Liver (tissue), 9 donors: ENCODE data around the gene ATF2. TPM values are rescaled to one million over a fixed set of nuclear protein-coding genes. Genes with fewer than 3 reads are reported as not detected.

Source experiments
- DNase-seq: peaks from one replicate; pipeline ENCODE4 v3.0.0-alpha.2; 2017; ENCODE audit warnings: low spot score
- H3K27ac ChIP-seq, 2 donors: one replicate each; pipeline ENCODE4 v1.7.0; 2013; ENCODE audit warnings: inconsistent platforms in 2 of 2, low read length in 2 of 2, control low read depth in 1 of 2, low read depth in 1 of 2, mild to moderate bottlenecking in 1 of 2
- H3K27me3 ChIP-seq, 4 donors: one replicate each; pipeline versions ENCODE4 v1.6.1 to v1.7.0; 2013; ENCODE audit warnings: low read length in 3 of 4, inconsistent platforms in 1 of 4, mild to moderate bottlenecking in 1 of 4, moderate library complexity in 1 of 4; ENCODE audit not compliant: control insufficient read depth in 4 of 4, insufficient read depth in 4 of 4
- H3K36me3 ChIP-seq, 4 donors: one replicate each; pipeline versions ENCODE4 v1.6.1 to v1.7.0; 2013; ENCODE audit warnings: low read length in 3 of 4, mild to moderate bottlenecking in 3 of 4, low read depth in 1 of 4, moderate library complexity in 1 of 4; ENCODE audit not compliant: control insufficient read depth in 4 of 4, insufficient read depth in 3 of 4
- H3K4me1 ChIP-seq, 4 donors: one replicate each; pipeline versions ENCODE4 v1.6.1 to v1.7.0; 2013; ENCODE audit warnings: low read length in 3 of 4, mild to moderate bottlenecking in 3 of 4, moderate library complexity in 1 of 4; ENCODE audit not compliant: control insufficient read depth in 4 of 4, insufficient read depth in 4 of 4
- H3K4me3 ChIP-seq, 3 donors: one replicate each; pipeline versions ENCODE4 v1.6.1 to v1.7.0; 2013; ENCODE audit warnings: low read length in 3 of 3, control low read depth in 1 of 3, low read depth in 1 of 3, mild to moderate bottlenecking in 1 of 3
- H3K9ac ChIP-seq, 2 donors: one replicate each; pipeline ENCODE4 v1.7.0; 2013; ENCODE audit warnings: low read length in 2 of 2, mild to moderate bottlenecking in 2 of 2, moderate library complexity in 2 of 2, control low read depth in 1 of 2, low read depth in 1 of 2
- H3K9me3 ChIP-seq, 4 donors: one replicate each; pipeline versions ENCODE4 v1.6.1 to v1.7.0; 2013; ENCODE audit warnings: low read length in 3 of 4; ENCODE audit not compliant: control insufficient read depth in 4 of 4
- EGR1 ChIP-seq, 2 donors: IDR thresholded peaks; 2 replicates each; pipeline ENCODE4 v1.6.1; 2016 to 2018; ENCODE audit warnings: antibody characterized with exemption in 2 of 2, low read depth in 2 of 2
- FOXA2 ChIP-seq: IDR thresholded peaks from 2 replicates; pipeline ENCODE4 v1.6.1; 2016; ENCODE audit warnings: antibody characterized with exemption
- GABPA ChIP-seq, 2 donors: IDR thresholded peaks in 1 of 2; conservative IDR thresholded peaks in 1 of 2; 2 replicates each; pipeline ENCODE4 v1.6.1; 2016; ENCODE audit warnings: antibody characterized with exemption in 2 of 2, mild to moderate bottlenecking in 1 of 2, moderate library complexity in 1 of 2
- HNF4A ChIP-seq, 2 donors: conservative IDR thresholded peaks; 2 replicates each; pipeline ENCODE4 v1.6.1; 2016; ENCODE audit warnings: antibody characterized with exemption in 2 of 2, mild to moderate bottlenecking in 2 of 2
- NR2F2 ChIP-seq: IDR thresholded peaks from 2 replicates; pipeline ENCODE4 v1.6.1; 2016; ENCODE audit warnings: antibody characterized with exemption
- RAD21 ChIP-seq, 2 donors: IDR thresholded peaks; 2 replicates each; pipeline ENCODE4 v1.6.1; 2016; ENCODE audit warnings: antibody characterized with exemption in 2 of 2, mild to moderate bottlenecking in 2 of 2
- SP1 ChIP-seq: IDR thresholded peaks from 2 replicates; pipeline ENCODE4 v1.6.1; 2018; ENCODE audit warnings: antibody characterized with exemption, mild to moderate bottlenecking
- TAF1 ChIP-seq: conservative IDR thresholded peaks from 2 replicates; pipeline ENCODE4 v1.6.1; 2016; ENCODE audit warnings: antibody characterized with exemption, mild to moderate bottlenecking
- YY1 ChIP-seq: IDR thresholded peaks from 2 replicates; pipeline ENCODE4 v1.6.1; 2016; ENCODE audit warnings: antibody characterized with exemption, mild to moderate bottlenecking
- WGBS: extraction: QIAGEN DNeasy Blood & Tissue Kit; methylation state at CpG from one replicate; pipeline ENCODE4 v1.1.7; 2013; 5-methylcytosine and 5-hydroxymethylcytosine counted together
- polyA plus RNA-seq, 2 donors: library from polyadenylated mRNA; stranded (reverse) in 1 of 2; unstranded in 1 of 2; fragments of 200-250 nt in 1 of 2; fragments of >200 nt in 1 of 2; fragmentation: Nextera tagmentation in 1 of 2; extraction: Ambion mirVana in 1 of 2; gene quantifications; one replicate each; pipeline versions ENCODE4 v1.2.1 to v1.2.3, GENCODE V29; 2013 to 2015
- total RNA-seq, 2 donors: library from RNA; depleted of rRNA; stranded (reverse); fragments of >200 nt; gene quantifications; one replicate each; pipeline ENCODE4 v1.2.3, GENCODE V29; 2014
- TF ChIP-seq, protein P1 (sequence below): IDR thresholded peaks from 2 replicates; pipeline ENCODE4 v1.6.1; 2016; ENCODE audit warnings: antibody characterized with exemption
- TF ChIP-seq, protein P2 (sequence below): IDR thresholded peaks from 2 replicates; pipeline ENCODE4 v1.6.1; 2016; ENCODE audit warnings: antibody characterized with exemption, mild to moderate bottlenecking
- TF ChIP-seq, protein P3 (sequence below): fragments of 150-350 bp; IDR thresholded peaks from 2 replicates; pipeline ENCODE4 v1.5.1; 2017; ENCODE audit warnings: improper control_type of control experiment, low read depth, low read length; ENCODE audit not compliant: missing input control
- TF ChIP-seq, protein P4 (sequence below): IDR thresholded peaks from 2 replicates; pipeline ENCODE4 v1.6.1; 2016; ENCODE audit warnings: antibody characterized with exemption
- TF ChIP-seq, protein P5 (sequence below): IDR thresholded peaks from 2 replicates; pipeline ENCODE4 v1.6.1; 2016; ENCODE audit warnings: antibody characterized with exemption
- donor health status: healthy.
- donor health status: healthy.
- donor health status: healthy.
- donor health status: healthy.
- donor health status: healthy.

ATF2 gene
- total and polyA plus RNA-seq, 4 donors = 10.4 to 34.0 (median 17.2) TPM

DNA sequence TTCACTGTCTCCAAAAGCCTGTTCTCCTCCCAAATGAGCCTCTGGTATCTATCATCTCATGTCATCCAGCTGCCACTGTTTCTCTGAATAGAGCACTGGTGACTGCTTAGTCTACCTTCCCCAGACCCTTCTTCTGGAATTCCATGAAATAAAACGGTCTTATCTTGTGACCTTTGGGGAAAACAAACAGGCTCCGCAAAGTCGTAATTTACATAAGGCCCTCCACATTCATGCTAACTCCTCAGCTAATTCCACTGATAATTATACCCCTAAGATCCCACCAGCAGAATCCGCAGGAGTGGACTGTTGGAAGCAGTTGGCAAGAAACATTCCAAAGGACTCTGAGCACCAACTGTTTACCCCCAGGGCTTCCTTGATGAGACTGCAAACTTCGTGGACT lies 129.0 kb downstream of the ATF2 start:
- no peak overlapping the region for H3K4me3 ChIP-seq
- TF ChIP-seq HNF4A (conservative IDR thresholded peaks at IDR 0.05) (no peak), YY1 (no peak), SP1 (no peak), GABPA (IDR thresholded peaks at IDR 0.05 in 1 of 2, conservative IDR thresholded peaks at IDR 0.05 in 1 of 2) (no peak), FOXA2 (no peak), TAF1 (no peak), EGR1 (IDR thresholded peaks at IDR 0.05; ENCODE audit: low read depth in 2 of 2) (no peak)
- TF ChIP-seq, protein P1, sequence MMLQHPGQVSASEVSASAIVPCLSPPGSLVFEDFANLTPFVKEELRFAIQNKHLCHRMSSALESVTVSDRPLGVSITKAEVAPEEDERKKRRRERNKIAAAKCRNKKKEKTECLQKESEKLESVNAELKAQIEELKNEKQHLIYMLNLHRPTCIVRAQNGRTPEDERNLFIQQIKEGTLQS = no peak
- TF ChIP-seq, protein P2, sequence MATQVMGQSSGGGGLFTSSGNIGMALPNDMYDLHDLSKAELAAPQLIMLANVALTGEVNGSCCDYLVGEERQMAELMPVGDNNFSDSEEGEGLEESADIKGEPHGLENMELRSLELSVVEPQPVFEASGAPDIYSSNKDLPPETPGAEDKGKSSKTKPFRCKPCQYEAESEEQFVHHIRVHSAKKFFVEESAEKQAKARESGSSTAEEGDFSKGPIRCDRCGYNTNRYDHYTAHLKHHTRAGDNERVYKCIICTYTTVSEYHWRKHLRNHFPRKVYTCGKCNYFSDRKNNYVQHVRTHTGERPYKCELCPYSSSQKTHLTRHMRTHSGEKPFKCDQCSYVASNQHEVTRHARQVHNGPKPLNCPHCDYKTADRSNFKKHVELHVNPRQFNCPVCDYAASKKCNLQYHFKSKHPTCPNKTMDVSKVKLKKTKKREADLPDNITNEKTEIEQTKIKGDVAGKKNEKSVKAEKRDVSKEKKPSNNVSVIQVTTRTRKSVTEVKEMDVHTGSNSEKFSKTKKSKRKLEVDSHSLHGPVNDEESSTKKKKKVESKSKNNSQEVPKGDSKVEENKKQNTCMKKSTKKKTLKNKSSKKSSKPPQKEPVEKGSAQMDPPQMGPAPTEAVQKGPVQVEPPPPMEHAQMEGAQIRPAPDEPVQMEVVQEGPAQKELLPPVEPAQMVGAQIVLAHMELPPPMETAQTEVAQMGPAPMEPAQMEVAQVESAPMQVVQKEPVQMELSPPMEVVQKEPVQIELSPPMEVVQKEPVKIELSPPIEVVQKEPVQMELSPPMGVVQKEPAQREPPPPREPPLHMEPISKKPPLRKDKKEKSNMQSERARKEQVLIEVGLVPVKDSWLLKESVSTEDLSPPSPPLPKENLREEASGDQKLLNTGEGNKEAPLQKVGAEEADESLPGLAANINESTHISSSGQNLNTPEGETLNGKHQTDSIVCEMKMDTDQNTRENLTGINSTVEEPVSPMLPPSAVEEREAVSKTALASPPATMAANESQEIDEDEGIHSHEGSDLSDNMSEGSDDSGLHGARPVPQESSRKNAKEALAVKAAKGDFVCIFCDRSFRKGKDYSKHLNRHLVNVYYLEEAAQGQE = no peak
- TF ChIP-seq, protein P3, sequence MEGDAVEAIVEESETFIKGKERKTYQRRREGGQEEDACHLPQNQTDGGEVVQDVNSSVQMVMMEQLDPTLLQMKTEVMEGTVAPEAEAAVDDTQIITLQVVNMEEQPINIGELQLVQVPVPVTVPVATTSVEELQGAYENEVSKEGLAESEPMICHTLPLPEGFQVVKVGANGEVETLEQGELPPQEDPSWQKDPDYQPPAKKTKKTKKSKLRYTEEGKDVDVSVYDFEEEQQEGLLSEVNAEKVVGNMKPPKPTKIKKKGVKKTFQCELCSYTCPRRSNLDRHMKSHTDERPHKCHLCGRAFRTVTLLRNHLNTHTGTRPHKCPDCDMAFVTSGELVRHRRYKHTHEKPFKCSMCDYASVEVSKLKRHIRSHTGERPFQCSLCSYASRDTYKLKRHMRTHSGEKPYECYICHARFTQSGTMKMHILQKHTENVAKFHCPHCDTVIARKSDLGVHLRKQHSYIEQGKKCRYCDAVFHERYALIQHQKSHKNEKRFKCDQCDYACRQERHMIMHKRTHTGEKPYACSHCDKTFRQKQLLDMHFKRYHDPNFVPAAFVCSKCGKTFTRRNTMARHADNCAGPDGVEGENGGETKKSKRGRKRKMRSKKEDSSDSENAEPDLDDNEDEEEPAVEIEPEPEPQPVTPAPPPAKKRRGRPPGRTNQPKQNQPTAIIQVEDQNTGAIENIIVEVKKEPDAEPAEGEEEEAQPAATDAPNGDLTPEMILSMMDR = no peak
- no peak overlapping the region for H3K9ac ChIP-seq
- no peaks in the 10 kb centered on the region for H3K9me3 ChIP-seq
- WGBS = 91% methylated on average over 5 of the region's 5 CpGs
- H3K36me3 ChIP-seq = no peaks in the 10 kb centered on the region
- H3K4me1 ChIP-seq = peaks cover 0 to 3% (median 0%) of the 10 kb centered on the region in 4 donors
- no peak overlapping the region for H3K27ac ChIP-seq
- H3K27me3 ChIP-seq = no peaks in the 10 kb centered on the region
- DNase-seq = no peak

DNA sequence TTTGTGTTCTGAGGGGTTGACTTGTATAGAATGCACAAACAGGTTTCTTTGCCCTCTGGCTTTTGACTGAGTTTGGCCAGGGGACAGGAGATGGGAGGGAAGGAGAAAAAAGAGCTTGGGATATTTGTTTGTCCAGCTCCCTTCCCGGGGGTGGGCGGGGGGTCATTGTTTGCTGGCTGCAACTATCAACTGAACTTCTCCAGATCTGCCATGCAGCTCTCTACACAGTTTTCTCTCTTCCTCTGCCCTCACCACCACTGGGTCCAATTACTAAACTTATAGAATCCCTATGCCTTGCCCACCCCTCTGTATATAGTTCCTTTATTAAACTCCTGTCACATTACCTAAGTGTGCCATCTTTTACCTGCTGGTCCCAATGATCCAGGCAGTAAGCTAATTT lies 130.1 kb downstream of the ATF2 start:
- Histone ChIP-seq H3K4me3 (no peak overlapping the region), H3K27ac (no peak overlapping the region)
- WGBS = 75% methylated on average over 2 of the region's 2 CpGs

DNA sequence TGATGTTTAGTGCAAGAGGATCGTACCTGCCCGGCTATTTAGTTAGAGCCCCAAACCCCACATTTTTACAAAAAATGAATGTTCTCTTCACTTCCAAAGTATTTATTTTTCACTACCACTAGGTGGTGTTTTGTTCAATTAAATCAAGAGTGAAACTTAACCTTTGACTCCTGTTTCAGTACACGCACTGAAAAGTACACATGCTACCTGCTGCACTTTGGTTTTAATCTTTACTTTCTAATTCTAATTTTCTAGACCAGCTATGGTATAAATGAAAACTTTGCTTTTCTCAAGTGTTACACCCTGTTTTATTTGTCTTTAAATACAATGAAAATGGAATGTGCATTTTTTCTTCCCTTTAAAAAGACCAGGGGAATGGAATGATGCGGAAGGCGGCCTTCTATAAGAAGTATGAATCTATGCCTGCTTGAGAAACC lies 131.4 kb downstream of the ATF2 start:
- Histone ChIP-seq H3K9me3 (no peaks in the 10 kb centered on the region), H3K27me3 (no peaks in the 10 kb centered on the region), H3K9ac (no peak overlapping the region), H3K36me3 (no peaks in the 10 kb centered on the region), H3K27ac (no peak overlapping the region), H3K4me3 (no peak overlapping the region), H3K4me1 (peaks cover 0 to 3% (median 0%) of the 10 kb centered on the region in 4 donors)
- 57% methylated on average over 5 of the region's 5 CpGs for WGBS
- DNase-seq = no peak
- TF ChIP-seq NR2F2 (peak; percentile 97), FOXA2 (peak; percentile 82), RAD21 (IDR thresholded peaks at IDR 0.05) (peak; percentile 72 to 74), GABPA (IDR thresholded peaks at IDR 0.05 in 1 of 2, conservative IDR thresholded peaks at IDR 0.05 in 1 of 2) (no peak), EGR1 (IDR thresholded peaks at IDR 0.05; ENCODE audit: low read depth in 2 of 2) (no peak)
- TF ChIP-seq, protein P4, sequence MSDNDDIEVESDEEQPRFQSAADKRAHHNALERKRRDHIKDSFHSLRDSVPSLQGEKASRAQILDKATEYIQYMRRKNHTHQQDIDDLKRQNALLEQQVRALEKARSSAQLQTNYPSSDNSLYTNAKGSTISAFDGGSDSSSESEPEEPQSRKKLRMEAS = no peak
- TF ChIP-seq, protein P3 = peak; percentile 52
- TF ChIP-seq, protein P5, sequence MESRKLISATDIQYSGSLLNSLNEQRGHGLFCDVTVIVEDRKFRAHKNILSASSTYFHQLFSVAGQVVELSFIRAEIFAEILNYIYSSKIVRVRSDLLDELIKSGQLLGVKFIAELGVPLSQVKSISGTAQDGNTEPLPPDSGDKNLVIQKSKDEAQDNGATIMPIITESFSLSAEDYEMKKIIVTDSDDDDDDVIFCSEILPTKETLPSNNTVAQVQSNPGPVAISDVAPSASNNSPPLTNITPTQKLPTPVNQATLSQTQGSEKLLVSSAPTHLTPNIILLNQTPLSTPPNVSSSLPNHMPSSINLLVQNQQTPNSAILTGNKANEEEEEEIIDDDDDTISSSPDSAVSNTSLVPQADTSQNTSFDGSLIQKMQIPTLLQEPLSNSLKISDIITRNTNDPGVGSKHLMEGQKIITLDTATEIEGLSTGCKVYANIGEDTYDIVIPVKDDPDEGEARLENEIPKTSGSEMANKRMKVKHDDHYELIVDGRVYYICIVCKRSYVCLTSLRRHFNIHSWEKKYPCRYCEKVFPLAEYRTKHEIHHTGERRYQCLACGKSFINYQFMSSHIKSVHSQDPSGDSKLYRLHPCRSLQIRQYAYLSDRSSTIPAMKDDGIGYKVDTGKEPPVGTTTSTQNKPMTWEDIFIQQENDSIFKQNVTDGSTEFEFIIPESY = no peak

More for the DNA sequence above, 130.1 kb downstream of the ATF2 start:
- no peak for DNase-seq
- Histone ChIP-seq H3K9ac (no peak overlapping the region), H3K36me3 (no peaks in the 10 kb centered on the region), H3K4me1 (peaks cover 0 to 3% (median 0%) of the 10 kb centered on the region in 4 donors), H3K9me3 (no peaks in the 10 kb centered on the region), H3K27me3 (no peaks in the 10 kb centered on the region)
- TF ChIP-seq, protein P1 = no peak
